HG03280 (cell line): ENCODE measurements around the gene KIF5A.
"Not testable (repeated sequence)": the region's sequence is repeated elsewhere in the genome, so short reads cannot be mapped to it uniquely, and the experiment has no call there.

ENCODE experiments used
- ATAC-seq: cut with Tn5 transposase; IDR thresholded peaks from one replicate; pipeline ENCODE4 v1.9.1; 2021; ENCODE audit warnings: mild to moderate bottlenecking, moderate library complexity; ENCODE audit not compliant: unreplicated experiment

KIF5A gene

GRCh38 chr12:57616383-57617101, 66.7 kb downstream of the KIF5A start:
- no peak for ATAC-seq

GRCh38 chr12:57617942-57618341, 68.1 kb downstream of the KIF5A start:
- ATAC-seq = no peak

DNA sequence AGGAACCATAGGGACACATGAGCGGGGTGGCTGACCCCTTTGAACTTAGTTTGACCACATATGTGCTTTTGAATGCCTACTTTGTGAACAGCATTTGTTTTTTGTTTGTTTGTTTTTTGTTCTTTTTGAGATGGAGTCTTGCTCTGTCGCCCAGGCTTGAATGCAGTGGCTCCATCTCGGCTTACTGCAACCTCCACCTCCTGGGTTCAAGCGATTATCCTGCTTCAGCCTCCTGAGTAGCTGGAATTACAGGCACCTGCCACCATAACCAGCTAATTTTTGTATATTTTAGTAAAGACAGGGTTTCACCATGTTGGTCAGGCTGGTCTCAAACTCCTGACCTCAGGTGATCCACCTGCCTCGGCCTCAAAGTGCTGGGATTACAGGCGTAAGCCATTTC, 68.6 kb downstream of the KIF5A start:
- ATAC-seq = not testable (repeated sequence)

DNA sequence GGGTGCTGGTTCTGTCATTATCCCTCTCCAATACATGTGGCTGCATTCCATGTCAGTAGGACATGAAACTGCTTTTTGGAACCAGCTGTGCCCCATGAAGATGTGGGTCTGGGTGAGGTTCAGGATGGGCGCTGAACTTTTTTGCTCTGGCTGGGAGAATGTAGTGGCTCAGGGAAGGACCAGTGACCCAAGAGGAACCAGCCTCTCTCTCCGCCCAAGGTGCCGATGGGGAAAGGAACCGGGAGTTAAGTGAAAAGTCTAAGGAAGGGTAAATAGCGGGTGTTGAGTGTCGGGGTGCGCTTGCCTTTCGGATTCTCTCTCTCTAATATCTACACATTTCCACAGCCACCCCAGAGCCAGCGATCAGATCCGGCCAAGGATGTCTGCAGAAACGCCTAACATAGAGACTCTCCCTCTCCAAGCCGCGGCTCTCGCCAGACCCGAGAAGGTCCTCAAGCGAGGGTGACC, 69.2 kb downstream of the KIF5A start:
- no peak for ATAC-seq

DNA sequence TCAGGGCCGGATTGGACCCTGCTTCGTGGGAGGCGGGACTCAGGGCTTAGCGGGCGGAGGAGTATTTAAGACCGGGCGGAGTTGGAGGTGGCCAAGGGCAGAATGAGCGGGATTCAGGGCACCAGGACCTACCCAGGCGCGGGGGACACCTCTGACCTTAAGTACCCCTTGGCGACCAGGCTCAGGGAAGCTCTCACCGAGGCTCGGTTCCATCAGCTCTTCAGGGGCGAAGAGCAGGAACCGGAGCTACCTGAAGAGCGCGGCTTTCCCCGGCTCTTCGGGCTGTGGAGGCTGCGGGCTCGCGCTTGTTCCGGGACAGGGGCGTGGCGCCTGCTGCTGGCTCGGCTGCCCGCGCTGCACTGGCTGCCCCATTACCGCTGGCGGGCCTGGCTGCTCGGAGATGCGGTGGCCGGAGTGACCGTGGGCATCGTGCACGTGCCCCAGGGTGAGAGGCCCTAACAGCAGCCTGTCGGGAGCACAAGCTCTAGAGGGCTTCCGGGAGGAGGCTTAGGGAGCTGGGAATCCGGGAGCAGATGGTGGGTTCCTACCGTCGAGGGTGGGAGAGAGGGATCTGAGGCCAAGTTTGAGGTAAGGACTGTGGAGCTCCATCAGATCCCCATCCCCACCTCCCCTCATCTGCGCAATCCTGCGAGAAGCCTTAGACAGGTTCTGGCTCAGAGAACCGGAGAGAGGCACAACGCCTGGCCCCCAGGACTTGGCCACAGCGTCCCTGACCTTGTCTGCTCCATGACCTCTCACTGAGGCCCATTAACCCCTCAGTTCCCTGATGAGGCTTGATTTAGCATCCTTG, 69.8 kb downstream of the KIF5A start:
- ATAC-seq = no peak

DNA sequence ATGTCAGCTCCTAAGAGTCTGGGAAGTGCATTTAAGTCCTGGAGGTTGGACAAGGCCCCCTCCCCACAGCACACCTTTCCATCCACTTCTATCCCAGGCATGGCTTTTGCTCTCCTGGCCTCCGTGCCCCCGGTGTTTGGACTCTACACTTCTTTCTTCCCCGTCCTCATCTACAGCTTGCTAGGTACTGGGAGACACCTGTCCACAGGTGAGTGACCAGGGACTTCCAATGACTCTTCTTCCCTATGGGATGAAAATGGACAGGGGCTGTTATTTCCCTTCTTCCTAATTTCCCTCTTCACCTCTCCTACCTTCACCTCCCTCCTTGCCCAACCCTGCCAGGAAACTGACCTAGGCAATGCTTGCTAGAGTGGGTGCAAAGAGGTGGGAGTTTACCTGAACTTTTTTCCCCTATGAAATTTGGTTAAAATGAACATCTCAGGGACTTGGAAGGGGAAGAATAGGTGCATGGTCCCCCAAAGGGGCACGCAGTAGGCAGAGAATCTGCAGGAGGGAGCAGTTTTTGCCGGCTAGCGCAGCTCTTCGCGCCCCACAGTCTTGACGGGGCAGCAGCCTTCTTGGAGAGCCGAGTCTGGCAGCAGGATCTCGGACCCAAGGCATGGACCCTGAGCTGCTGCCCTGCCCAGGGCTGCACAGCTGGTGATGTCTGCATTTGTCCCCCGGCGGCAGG, 70.5 kb downstream of the KIF5A start:
- ATAC-seq = no peak

DNA sequence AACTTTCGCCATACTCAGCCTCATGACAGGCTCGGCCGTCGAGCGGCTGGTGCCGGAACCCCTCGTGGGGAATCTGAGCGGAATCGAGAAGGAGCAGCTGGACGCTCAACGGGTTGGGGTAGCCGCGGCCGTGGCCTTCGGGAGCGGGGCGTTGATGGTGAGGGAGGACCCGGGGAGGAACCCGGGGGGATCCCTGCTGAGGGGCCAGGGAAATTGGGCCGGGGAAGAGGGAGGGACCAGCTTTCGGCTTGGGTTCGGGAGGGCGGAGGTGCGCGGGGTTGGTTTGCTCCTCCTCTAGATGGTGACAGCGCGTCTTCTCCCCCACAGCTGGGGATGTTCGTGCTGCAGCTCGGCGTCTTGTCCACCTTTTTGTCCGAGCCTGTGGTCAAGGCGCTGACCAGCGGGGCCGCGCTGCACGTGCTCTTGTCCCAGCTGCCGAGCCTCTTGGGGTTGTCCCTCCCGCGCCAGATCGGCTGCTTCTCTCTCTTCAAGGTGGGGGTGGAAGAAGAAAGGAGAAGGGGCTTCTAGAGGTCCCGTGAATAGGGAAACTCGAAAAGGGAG, 71.2 kb downstream of the KIF5A start:
- ATAC-seq = no peak

- no peak for ATAC-seq
These were observed 71.9 kb downstream of the KIF5A start for GRCh38 chr12:57621497-57622292.

DNA sequence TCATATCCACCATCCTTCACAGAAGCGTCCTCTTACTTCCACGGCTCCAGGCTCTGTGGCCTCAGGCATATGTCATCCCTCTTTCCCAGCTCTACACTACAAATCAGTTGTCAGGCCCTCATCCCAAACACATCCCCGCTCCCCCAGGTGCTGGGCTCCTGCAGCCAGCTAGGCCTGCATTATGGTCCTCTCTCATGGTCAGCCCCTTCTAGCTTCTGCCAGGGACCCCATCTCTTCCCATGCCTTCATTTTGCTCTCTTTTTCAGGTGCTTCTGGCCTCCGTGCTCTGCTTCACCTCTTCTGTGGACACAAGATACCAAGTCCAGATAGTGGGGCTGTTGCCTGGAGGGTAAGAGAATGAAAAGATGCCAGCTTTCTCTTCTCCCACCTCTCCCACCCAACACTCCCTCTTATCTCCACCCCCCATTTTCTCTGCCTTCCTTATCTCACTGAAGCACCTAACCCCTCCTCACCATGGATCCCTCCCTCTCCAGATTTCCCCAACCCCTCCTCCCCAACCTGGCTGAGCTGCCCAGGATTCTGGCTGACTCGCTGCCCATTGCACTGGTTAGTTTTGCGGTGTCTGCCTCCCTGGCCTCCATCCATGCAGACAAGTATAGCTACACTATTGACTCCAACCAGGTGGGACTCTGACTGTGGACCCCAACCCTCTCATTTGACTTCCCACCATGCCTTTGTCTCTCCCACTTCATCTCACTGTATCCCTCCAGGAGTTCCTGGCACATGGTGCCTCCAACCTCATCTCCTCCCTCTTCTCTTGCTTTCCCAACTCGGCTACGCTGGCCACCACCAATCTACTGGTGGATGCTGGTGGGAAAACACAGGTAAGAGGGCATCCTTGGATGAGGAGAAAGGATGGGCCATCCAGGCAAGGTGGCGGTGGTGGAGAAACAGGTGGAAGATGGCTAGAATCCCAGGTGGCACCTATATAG, 72.7 kb downstream of the KIF5A start:
- no peak for ATAC-seq

- no peak for ATAC-seq
These were observed 73.5 kb downstream of the KIF5A start for GRCh38 chr12:57623385-57623784.

DNA sequence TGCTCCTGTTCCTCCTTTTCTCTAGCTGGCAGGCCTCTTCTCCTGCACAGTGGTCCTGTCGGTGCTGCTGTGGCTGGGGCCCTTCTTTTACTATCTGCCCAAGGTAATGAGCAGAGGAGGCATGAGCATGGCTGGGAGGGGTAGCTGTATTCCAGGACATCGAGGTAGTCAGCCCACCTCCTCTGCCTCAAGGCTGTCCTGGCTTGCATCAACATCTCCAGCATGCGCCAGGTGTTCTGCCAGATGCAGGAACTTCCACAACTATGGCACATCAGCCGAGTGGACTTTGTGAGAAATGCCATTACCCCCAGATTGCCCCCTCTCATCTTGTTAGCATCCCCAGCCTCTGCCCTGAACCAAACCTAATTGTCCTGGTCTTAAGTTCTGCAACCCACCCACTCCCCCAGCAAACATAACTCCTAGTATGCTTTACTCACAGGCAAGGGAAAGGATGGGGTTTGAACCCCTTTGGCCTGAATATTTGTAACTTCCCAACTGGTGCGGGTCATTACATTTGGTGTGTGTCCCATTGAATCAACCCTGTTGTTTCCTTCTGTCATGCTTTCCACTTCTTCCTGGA, 74.1 kb downstream of the KIF5A start:
- no peak for ATAC-seq

- ATAC-seq = no peak
These were observed 74.8 kb downstream of the KIF5A start for GRCh38 chr12:57624441-57625220.

DNA sequence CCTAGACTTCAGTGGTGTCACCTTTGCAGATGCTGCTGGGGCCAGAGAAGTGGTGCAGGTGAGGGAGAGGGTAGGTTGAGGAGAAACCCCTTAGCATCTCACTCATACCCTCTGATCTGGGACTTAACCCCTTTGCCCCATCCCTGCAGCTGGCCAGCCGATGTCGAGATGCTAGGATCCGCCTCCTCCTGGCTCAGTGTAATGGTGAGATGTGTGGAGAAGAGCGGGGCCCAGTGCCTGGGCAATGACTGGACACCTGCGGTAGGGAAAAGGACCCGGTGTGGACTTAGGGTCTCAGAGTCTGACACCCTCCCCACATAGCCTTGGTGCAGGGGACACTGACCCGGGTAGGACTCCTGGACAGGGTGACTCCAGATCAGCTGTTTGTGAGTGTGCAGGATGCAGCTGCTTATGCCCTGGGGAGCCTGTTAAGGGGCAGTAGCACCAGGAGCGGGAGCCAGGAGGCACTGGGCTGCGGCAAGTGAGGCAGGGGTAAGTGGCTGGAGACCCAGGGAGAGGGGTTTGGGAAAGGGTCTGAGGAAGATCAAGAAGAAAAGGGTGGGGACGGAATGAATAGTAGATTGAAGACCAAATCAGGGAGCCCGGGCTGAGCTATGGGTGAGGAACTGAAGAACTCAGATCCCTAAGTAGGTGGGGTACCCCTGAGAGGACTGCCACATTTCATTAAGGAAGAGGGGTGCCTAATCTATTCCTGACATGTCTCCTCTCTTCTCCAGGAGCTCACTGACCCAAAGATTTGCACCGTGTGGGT, 75.6 kb downstream of the KIF5A start:
- no peak for ATAC-seq

DNA sequence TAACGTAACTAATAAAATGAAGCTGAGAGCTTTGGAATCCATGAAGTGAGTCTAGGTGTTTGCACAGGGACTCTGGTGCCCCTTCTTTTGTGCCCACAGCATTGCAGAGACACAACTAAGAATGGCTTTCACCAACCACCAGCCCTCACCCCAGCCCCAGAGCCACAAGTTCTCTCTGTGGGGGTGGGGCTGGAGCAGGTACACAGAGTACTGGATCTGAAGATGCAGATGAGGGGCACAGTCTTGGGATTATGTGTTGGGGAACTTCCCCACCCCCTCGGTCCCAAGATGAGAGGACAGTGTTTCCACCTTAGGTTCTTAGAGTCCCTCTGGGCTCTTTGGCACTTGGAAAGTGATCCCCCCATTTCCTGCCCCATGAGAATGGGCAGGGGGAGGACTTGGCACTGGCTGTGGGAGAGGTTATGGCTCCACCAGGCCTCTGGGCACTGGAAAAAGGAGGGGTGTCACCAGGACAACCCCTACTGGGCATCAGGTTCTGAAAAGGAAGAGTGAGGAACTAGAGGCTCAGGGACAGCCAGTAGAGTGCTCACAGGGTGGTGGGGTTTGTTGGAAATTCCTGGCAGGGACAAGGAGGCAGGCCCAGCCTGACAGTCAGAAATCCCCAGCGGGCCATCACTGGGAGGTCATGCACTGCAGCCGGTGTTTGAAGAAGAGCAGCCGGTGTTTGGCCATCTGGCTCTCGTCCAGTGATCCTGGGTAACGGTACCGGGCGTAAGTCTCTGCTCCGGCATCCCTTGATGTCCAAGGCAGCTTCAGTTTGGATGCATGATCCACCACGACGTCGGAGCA, 76.5 kb downstream of the KIF5A start:
- ATAC-seq = no peak

DNA sequence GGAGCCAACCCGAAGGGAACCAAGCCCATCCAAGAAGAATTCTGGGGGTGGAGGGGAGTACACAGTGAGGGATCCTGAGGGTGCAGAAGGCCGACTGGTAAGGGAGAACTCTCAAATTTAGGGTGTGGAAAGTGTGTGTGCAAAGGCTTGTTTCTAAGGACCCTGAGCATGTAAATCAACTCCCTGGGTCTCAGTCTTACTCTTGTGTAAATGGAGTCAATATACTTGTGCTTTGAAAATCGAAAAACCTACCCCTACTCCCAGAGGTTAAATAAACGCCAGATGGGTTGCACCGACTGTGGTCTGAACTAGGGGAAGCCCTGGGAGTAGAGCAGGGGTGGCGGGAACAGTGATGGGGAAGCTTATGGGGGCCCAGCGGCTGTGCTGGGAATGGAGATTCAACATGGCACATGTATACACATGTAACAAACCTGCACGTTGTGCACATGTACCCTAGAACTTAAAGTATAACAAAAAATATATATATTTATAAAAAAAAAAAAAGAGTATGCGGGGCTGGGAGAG, 77.1 kb downstream of the KIF5A start:
- no peak for ATAC-seq

DNA sequence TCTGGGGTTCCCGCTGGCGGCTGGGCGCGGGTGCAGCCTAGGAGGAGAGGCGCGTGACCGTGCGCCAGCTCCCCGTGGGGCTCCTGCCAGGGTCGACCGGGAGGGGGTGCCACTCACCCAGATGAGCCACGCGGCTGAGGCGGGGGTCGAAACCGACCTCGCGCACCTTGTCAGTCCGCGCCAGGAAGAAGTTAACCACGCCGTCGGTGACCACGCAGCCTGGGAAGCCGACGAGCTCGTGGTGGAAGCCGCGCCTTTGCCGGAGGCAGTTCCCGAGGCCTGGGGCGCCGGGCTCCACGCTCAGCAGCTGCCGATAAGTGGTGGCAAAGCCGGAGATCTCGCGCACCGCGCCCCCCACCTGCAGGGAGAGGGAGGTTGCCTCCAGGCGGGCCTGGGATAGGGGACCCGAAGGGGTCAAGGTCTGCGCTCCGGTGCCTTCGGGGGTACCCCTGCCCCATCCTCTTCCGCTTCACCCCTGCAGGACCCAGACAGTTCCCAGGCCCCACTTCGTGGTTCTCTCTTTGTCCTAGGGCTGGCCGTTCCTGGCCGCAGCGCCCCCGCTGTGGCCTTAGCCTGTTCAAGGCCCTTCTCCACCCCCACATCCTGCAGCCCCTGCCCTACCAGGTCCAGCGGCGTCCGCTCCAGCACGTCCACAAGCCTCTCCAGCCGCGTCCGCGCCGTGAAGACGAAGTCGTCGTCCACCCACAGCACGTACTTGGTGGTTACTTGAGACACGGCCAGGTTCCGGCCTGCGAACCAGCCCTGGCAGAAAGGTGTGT, 77.8 kb downstream of the KIF5A start:
- no peak for ATAC-seq
